Measurements from ENCODE around the gene F2RL1. TPM values are rescaled to one million over a fixed set of nuclear protein-coding genes. Genes with fewer than 3 reads are reported as not detected.
A peak's percentile ranks its signal among the peaks of the same experiment; 100 is the strongest.
"Not testable (repeated sequence)": the region's sequence is repeated elsewhere in the genome, so short reads cannot be mapped to it uniquely, and the experiment has no call there.

F2RL1 gene
- total and polyA plus RNA-seq, 8 donors: 6.7 to 19.3 (median 14.9) TPM

DNA sequence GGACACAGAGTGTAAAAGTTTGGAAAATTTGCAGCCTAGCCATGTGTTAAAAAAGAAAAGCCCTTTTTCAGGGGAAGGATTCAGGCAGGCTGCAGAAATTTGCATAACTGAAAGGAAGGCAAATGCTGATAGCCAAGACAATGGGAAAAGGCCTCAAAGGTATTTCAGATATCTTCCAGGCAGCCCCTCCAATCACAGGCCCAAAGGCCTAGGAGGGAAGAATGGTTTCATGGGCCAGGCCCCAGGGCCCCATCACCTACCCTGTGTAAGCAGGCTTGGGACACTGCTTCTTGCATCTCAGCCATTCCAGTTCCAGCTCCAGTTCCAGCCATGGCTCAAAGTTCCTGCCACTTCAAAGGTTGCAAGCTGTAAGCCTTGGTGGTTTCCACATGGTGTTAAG lies 35.8 kb downstream of the F2RL1 start:
- FAIRE-seq: no peak
- Histone ChIP-seq H3K4me3 (no peak overlapping the region), H3K36me3 (no peaks in the 10 kb centered on the region), H3K9me3 (no peaks in the 10 kb centered on the region), H3K27ac (no peak overlapping the region), H3K27me3 (no peaks in the 10 kb centered on the region), H3K4me1 (peaks cover 0 to 3% (median 0%) of the 10 kb centered on the region in 3 donors)
- no peak for DNase-seq
- ATAC-seq: no peak
- intact Hi-C loops (cut with DNase I): no loop called here
- no peak for TF ChIP-seq CTCF (IDR thresholded peaks at IDR 0.05)

- not testable (repeated sequence) for H3K4me3 ChIP-seq, ATAC-seq
These were observed 36.7 kb downstream of the F2RL1 start for GRCh38 chr5:76855501-76855900.

DNA sequence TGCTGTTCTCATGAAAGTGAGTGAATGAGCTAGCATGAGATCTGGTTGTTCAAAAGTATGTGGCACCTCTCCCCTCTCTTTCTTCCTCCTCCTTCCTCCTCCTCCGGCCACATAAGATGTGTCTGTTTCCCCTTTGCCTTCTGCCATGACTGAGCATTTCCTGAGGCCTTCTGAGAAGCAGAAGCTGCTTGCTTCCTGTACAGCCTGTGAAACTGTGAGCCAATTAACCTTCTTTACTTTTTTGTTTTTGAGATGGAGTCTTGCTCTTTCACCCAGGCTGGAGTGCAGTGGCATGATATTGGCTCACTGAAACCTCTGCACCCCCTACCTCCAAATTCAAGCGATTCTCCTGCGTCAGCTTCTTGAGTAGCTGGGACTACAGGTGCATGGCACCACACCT lies 37.1 kb downstream of the F2RL1 start:
- intact Hi-C loops (cut with DNase I): no loop called here
- H3K9me3 ChIP-seq: no peaks in the 10 kb centered on the region
- peak in 1 of 6 donors; percentile 20 for DNase-seq
- TF ChIP-seq CTCF (IDR thresholded peaks at IDR 0.05): no peak
- H3K4me1 ChIP-seq: peaks cover 0 to 3% (median 0%) of the 10 kb centered on the region in 3 donors
- H3K27ac ChIP-seq: no peak overlapping the region
- H3K4me3 ChIP-seq: no peak overlapping the region
- no peak for FAIRE-seq
- H3K27me3 ChIP-seq: no peaks in the 10 kb centered on the region
- peak in 2 of 4 donors; percentile 60 to 77 for ATAC-seq
- WGBS, 2 donors: 86 to 95% methylated on average over 3 of the region's 3 CpGs
- no peaks in the 10 kb centered on the region for H3K36me3 ChIP-seq

More at GRCh38 chr5:76855501-76855900, 36.7 kb downstream of the F2RL1 start:
- intact Hi-C loops (cut with DNase I); H3K27me3 ChIP-seq; H3K27ac ChIP-seq; DNase-seq; FAIRE-seq; H3K9me3 ChIP-seq; H3K36me3 ChIP-seq; H3K4me1 ChIP-seq: not testable (repeated sequence)

DNA sequence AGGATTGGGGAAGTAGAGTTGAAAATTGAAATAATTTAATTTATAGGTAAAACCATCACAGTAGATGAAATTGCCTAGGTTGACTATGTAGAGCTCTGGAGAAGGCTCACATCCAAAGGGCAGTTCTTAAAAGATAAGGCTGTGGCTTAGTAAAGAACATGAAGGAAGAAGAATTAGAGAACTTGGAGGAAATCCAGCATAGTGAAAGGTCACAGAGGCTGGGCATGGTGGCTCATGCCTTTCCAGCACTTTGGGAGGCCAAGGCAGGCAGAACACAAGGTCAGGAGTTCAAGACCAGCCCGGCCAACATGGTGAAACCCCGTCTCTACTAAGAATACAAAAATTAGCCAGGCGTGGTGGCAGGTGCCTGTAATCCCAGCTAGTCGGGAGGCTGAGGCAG lies 38.0 kb downstream of the F2RL1 start:
- intact Hi-C loops (cut with DNase I); H3K4me3 ChIP-seq; H3K36me3 ChIP-seq; H3K4me1 ChIP-seq; FAIRE-seq; H3K27me3 ChIP-seq; H3K9me3 ChIP-seq; DNase-seq: not testable (repeated sequence)
- 86 to 89% methylated on average over 4 of the region's 4 CpGs for WGBS, 2 donors
- peak in 1 of 4 donors; percentile 44 for ATAC-seq
- H3K27ac ChIP-seq: peak overlapping the region in 1 of 4 donors; percentile 8

- Histone ChIP-seq H3K4me3 (no peak overlapping the region), H3K27ac (no peak overlapping the region), H3K36me3 (no peaks in the 10 kb centered on the region), H3K27me3 (no peaks in the 10 kb centered on the region), H3K9me3 (no peaks in the 10 kb centered on the region), H3K4me1 (peaks cover 0 to 3% (median 0%) of the 10 kb centered on the region in 3 donors)
- intact Hi-C loops (cut with DNase I): no loop called here
- no peak for ATAC-seq
- no peak for FAIRE-seq
- TF ChIP-seq CTCF (IDR thresholded peaks at IDR 0.05): no peak
- WGBS, 2 donors: 89 to 94% methylated on average over 10 of the region's 10 CpGs
- DNase-seq: no peak
These were observed 40.9 kb downstream of the F2RL1 start for GRCh38 chr5:76859591-76860247.

- intact Hi-C loops (cut with DNase I): no loop called here
- Histone ChIP-seq H3K9me3 (no peaks in the 10 kb centered on the region), H3K27me3 (no peaks in the 10 kb centered on the region), H3K36me3 (no peaks in the 10 kb centered on the region), H3K27ac (no peak overlapping the region), H3K4me1 (no peaks in the 10 kb centered on the region), H3K4me3 (no peak overlapping the region)
- no peak for ATAC-seq
- 83 to 84% methylated on average over 5 of the region's 5 CpGs for WGBS, 2 donors
- no peak for FAIRE-seq
- no peak for TF ChIP-seq CTCF (IDR thresholded peaks at IDR 0.05)
- DNase-seq: no peak
These were observed 42.8 kb downstream of the F2RL1 start for GRCh38 chr5:76861612-76862011.
